B cell (primary cell): ENCODE measurements around the gene OSTC. TPM values are rescaled to one million over a fixed set of nuclear protein-coding genes. Genes with fewer than 3 reads are reported as not detected.

Experiments
- ATAC-seq: fragments of 200-7000 bp; cut with Tn5 transposase; one replicate; pipeline ENCODE4 v1.10.0; 2021; ENCODE audit warnings: low read depth, mild to moderate bottlenecking, moderate number of reproducible peaks, moderate library complexity
- CTCF ChIA-PET: fragments of 350-600 bp; sonication (Branson Sonifier 250); formaldehyde crosslinking; loops from one replicate; lab custom pipeline; 2021; ENCODE audit warnings: antibody characterized with exemption, inconsistent platforms; lab: Charles Lee
- POLR2A ChIA-PET: fragments of 350-600 bp; sonication (Branson Sonifier 250); formaldehyde crosslinking; loops from one replicate; lab custom pipeline; 2021; ENCODE audit warnings: antibody characterized with exemption; lab: Charles Lee
- DNase-seq: peaks from one replicate; pipeline ENCODE4 v3.0.0; 2013
- H2AFZ ChIP-seq: 2 replicates; pipeline ENCODE4 v1.6.1; 2012; ENCODE audit warnings: mild to moderate bottlenecking, low read depth, low read length; ENCODE audit not compliant: insufficient read depth, poor library complexity, severe bottlenecking
- H3K27ac ChIP-seq, 2 donors: 1 replicate in 1 of 2; 2 replicates in 1 of 2; pipeline ENCODE4 v1.5.1; 2012 to 2013; ENCODE audit warnings: low read length in 2 of 2, mild to moderate bottlenecking in 2 of 2, moderate library complexity in 1 of 2
- H3K27me3 ChIP-seq, 4 experiments: fragments of 200-600 bp in 1 of 4; sonication (generic) in 1 of 4; replicated peaks in 1 of 4; 1 replicate in 2 of 4; 2 replicates in 2 of 4; pipeline versions ENCODE4 v1.6.1 to v1.7.0; 2013 to 2016; ENCODE audit warnings: low read length in 3 of 4, mild to moderate bottlenecking in 2 of 4, mixed read lengths in 1 of 4, moderate library complexity in 1 of 4; ENCODE audit not compliant: insufficient read depth in 4 of 4, control insufficient read depth in 3 of 4; ENCODE audit errors: control extremely low read depth in 1 of 4
- H3K36me3 ChIP-seq, 2 experiments: replicated peaks in 1 of 2; 1 replicate in 1 of 2; 2 replicates in 1 of 2; pipeline versions ENCODE4 v1.6.1 to v1.7.1; 2013; ENCODE audit warnings: low read length in 1 of 2; ENCODE audit not compliant: insufficient read depth in 2 of 2, control insufficient read depth in 1 of 2; ENCODE audit errors: control extremely low read depth in 1 of 2, extremely low read depth in 1 of 2
- H3K4me1 ChIP-seq, 2 donors: fragments of 200-600 bp in 1 of 2; sonication (generic) in 1 of 2; 1 replicate in 1 of 2; 2 replicates in 1 of 2; pipeline versions ENCODE4 v1.5.1 to v1.6.1; 2013 to 2017; ENCODE audit warnings: low read length in 2 of 2; ENCODE audit not compliant: control insufficient read depth in 2 of 2, insufficient read depth in 2 of 2
- H3K4me2 ChIP-seq: replicated peaks from 2 replicates; pipeline ENCODE3; 2012; ENCODE audit warnings: mild to moderate bottlenecking, low read depth, low read length; ENCODE audit not compliant: poor library complexity, severe bottlenecking
- H3K4me3 ChIP-seq, 5 experiments: fragments of 200-600 bp in 1 of 5; sonication (generic) in 1 of 5; 1 replicate in 3 of 5; 2 replicates in 2 of 5; pipeline versions ENCODE4 v1.5.1 to v1.7.0; 2011 to 2016; ENCODE audit warnings: low read length in 4 of 5, mild to moderate bottlenecking in 4 of 5, low read depth in 2 of 5, control low read depth in 1 of 5, moderate library complexity in 1 of 5; ENCODE audit not compliant: insufficient read depth in 1 of 5; ENCODE audit errors: control extremely low read depth in 1 of 5, extremely low read depth in 1 of 5
- H3K79me2 ChIP-seq: fragments of 200-600 bp; sonication (generic); one replicate; pipeline ENCODE4 v1.6.0; 2016; ENCODE audit warnings: low read length; ENCODE audit not compliant: control insufficient read depth, insufficient read depth
- H3K9ac ChIP-seq: fragments of 200-600 bp; sonication (generic); 2 replicates; pipeline ENCODE4 v1.6.1; 2017; ENCODE audit warnings: mild to moderate bottlenecking, low read length, moderate library complexity
- H3K9me3 ChIP-seq, 3 donors: one replicate each; pipeline versions ENCODE4 v1.6.1 to v1.7.1; 2013; ENCODE audit warnings: low read length in 2 of 3; ENCODE audit not compliant: control insufficient read depth in 2 of 3, insufficient read depth in 1 of 3; ENCODE audit errors: control extremely low read depth in 1 of 3
- H4K20me1 ChIP-seq: 2 replicates; pipeline ENCODE4 v1.6.0; 2012; ENCODE audit warnings: mild to moderate bottlenecking, low read length; ENCODE audit not compliant: insufficient read depth, control insufficient read depth, poor library complexity, severe bottlenecking
- H3K27ac Mint-ChIP-seq: one replicate; pipeline ENCODE4 v1.8.0; 2021; ENCODE audit warnings: mixed read lengths
- H3K27me3 Mint-ChIP-seq: one replicate; pipeline ENCODE4 v1.8.0; 2021; ENCODE audit warnings: mixed read lengths
- H3K4me1 Mint-ChIP-seq: one replicate; pipeline ENCODE4 v1.8.0; 2021; ENCODE audit warnings: mixed read lengths
- H3K4me3 Mint-ChIP-seq: one replicate; pipeline ENCODE4 v1.8.0; 2021; ENCODE audit warnings: mixed read lengths
- H3K9me3 Mint-ChIP-seq: one replicate; pipeline ENCODE4 v1.8.0; 2022; ENCODE audit warnings: mixed read lengths; ENCODE audit not compliant: insufficient read depth
- EZH2 ChIP-seq: IDR thresholded peaks from 2 replicates; pipeline ENCODE4 v1.6.1; 2012; ENCODE audit warnings: borderline replicate concordance, low read depth, mild to moderate bottlenecking, moderate library complexity, low read length; ENCODE audit not compliant: insufficient read depth, poor library complexity, severe bottlenecking
- WGBS: methylation state at CpG from one replicate; pipeline ENCODE4 v1.1.5; 2013; ENCODE audit warnings: missing lambda C conversion rate; ENCODE audit not compliant: insufficient coverage; 5-methylcytosine and 5-hydroxymethylcytosine counted together
- intact Hi-C: fragments of 100-400 bp; cut with micrococcal nuclease; formaldehyde crosslinking; loops from one replicate; pipeline ENCODE4 v1.10.0; 2022
- polyA plus RNA-seq: library from polyadenylated mRNA; depleted of rRNA; stranded (reverse); fragments of >200 nt; gene quantifications from 2 replicates; pipeline ENCODE4 v1.2.3, GENCODE V29; 2012
- total RNA-seq, 2 donors: library from RNA; stranded (reverse); fragments of 120-200 nt in 1 of 2; gene quantifications; 1 replicate in 1 of 2; 2 replicates in 1 of 2; pipeline versions ENCODE4 v1.2.3 to v1.2.4, GENCODE V29; 2013 to 2022
- TF ChIP-seq, protein P1 (sequence below): fragments of 200-600 bp; IDR thresholded peaks from one replicate; pipeline ENCODE4 v1.8.0; 2022; ENCODE audit warnings: antibody characterized with exemption, mild to moderate bottlenecking

OSTC gene
- total and polyA plus RNA-seq, 2 donors (not counting 1 experiment from before 2014, with no cell fraction given) = 33.3 to 38.9 TPM

DNA sequence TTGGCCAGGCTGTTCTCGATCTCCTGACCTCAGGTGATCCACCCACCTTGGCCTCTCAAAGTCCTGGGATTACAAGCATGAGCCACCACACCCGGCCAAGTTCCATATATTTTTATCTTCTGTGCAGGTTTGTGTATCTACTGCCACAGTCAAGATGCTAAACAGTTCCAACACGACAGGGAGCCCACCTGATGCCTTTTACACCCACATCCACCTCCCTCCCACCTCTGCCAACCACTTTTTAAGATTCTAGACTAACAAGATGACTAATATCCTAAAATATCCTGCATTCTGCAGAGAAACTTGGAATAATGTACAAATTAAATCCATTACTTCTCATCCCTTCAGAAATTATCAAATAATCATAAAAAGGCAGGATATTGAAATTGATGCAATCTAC lies 49.3 kb upstream of the OSTC start:
- Mint-ChIP-seq H3K27ac (no peak overlapping the region), H3K4me1 (no peaks in the 10 kb centered on the region), H3K9me3 (peaks cover under 1% of the 10 kb centered on the region), H3K4me3 (no peak overlapping the region), H3K27me3 (no peaks in the 10 kb centered on the region)
- no peak overlapping the region for H3K4me2 ChIP-seq
- H3K9ac ChIP-seq = no peak overlapping the region
- intact Hi-C loops = no loop called here
- H3K79me2 ChIP-seq = no peaks in the 10 kb centered on the region
- H3K9me3 ChIP-seq = peaks cover 0 to 2% (median 0%) of the 10 kb centered on the region in 3 donors
- H3K4me1 ChIP-seq = no peaks in the 10 kb centered on the region
- no peak for ATAC-seq
- ChIA-PET POLR2A (no interaction called here), CTCF (no interaction called here)
- DNase-seq = no peak
- H4K20me1 ChIP-seq = no peaks in the 10 kb centered on the region
- no peak for TF ChIP-seq EZH2
- H3K36me3 ChIP-seq = no peaks in the 10 kb centered on the region
- no peak overlapping the region for H2AFZ ChIP-seq
- no peak overlapping the region for H3K4me3 ChIP-seq
- no peaks in the 10 kb centered on the region for H3K27me3 ChIP-seq
- WGBS = 100% methylated on average over 3 of the region's 3 CpGs
- H3K27ac ChIP-seq = no peak overlapping the region

DNA sequence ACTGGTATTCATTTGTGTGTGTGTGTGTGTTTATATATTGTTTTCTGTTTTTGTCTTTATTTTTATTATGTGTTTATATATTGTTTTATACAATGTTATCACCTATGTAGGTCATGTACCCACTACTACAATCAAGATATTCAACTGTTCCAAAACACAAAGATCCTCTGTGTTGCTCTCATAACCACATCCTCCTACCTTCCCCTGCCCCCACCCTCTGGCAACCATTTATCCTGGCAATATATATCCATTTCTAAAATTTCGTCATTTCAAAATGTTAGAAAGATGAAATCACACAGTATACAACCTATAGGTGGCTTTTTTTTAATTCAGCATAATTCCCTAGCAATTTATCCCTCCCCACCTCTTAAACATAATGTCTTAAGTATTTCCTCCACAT lies 48.9 kb upstream of the OSTC start:
- ChIA-PET CTCF (no interaction called here), POLR2A (no interaction called here)
- ATAC-seq = no peak
- Histone ChIP-seq H3K9ac (no peak overlapping the region), H3K9me3 (peaks cover 0 to 4% (median 0%) of the 10 kb centered on the region in 3 donors), H3K36me3 (no peaks in the 10 kb centered on the region), H3K4me2 (no peak overlapping the region), H3K4me1 (no peaks in the 10 kb centered on the region), H3K4me3 (no peak overlapping the region), H4K20me1 (no peaks in the 10 kb centered on the region), H2AFZ (no peak overlapping the region), H3K27me3 (no peaks in the 10 kb centered on the region), H3K79me2 (no peaks in the 10 kb centered on the region), H3K27ac (no peak overlapping the region)
- Mint-ChIP-seq H3K27ac (no peak overlapping the region), H3K9me3 (peaks cover 2% of the 10 kb centered on the region), H3K4me3 (no peak overlapping the region), H3K27me3 (no peaks in the 10 kb centered on the region), H3K4me1 (no peaks in the 10 kb centered on the region)
- DNase-seq = no peak
- TF ChIP-seq, protein P1, sequence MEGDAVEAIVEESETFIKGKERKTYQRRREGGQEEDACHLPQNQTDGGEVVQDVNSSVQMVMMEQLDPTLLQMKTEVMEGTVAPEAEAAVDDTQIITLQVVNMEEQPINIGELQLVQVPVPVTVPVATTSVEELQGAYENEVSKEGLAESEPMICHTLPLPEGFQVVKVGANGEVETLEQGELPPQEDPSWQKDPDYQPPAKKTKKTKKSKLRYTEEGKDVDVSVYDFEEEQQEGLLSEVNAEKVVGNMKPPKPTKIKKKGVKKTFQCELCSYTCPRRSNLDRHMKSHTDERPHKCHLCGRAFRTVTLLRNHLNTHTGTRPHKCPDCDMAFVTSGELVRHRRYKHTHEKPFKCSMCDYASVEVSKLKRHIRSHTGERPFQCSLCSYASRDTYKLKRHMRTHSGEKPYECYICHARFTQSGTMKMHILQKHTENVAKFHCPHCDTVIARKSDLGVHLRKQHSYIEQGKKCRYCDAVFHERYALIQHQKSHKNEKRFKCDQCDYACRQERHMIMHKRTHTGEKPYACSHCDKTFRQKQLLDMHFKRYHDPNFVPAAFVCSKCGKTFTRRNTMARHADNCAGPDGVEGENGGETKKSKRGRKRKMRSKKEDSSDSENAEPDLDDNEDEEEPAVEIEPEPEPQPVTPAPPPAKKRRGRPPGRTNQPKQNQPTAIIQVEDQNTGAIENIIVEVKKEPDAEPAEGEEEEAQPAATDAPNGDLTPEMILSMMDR = no peak
- no peak for TF ChIP-seq EZH2
- WGBS = no CpG with 5 or more reads among the region's 1 CpG
- intact Hi-C loops = no loop called here
